HG02884 (cell line): Measurements from ENCODE around the gene RGL1.
A peak's percentile ranks its signal among the peaks of the same experiment; 100 is the strongest.

Experiments used
- ATAC-seq: cut with Tn5 transposase; IDR thresholded peaks from one replicate; pipeline ENCODE4 v1.9.1; 2021; ENCODE audit warnings: mild to moderate bottlenecking, moderate library complexity; ENCODE audit not compliant: unreplicated experiment

Gene RGL1

DNA sequence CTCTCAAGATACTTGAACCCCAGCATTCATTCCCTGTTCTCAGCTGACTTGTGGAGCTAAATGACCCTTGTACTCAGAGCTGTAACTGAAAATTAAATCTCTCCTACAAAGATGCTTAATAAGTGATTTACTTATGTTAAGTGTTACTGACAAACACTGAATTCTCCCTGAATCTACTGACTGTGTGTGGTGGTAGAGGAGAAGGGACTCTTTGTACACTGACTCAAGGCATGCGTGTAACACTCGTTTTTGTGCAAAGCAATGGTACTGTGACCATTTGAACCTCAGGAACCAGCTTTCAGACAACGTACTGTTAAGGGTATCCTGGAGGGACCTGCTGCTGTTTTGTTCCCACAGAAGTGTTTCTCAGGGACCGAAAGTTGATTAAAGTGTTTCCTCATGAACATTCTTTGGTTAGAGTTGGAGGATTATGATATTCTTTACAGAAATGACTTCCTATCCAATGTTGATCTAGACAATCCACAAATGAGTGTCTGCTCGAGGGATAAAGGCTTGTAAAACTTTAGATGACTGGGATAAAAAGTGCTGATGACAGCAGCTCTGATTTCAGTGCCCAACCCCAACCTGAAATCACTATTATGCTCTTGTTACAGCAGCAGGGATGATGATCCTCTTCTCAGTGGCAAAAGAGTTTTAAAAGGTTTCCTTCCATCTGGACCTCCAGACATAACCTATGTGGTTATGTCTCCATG is 12.8 kb downstream of the RGL1 start:
- no peak for ATAC-seq

- no peak for ATAC-seq
These were observed 14.1 kb downstream of the RGL1 start for GRCh38 chr1:183819059-183819458.

DNA sequence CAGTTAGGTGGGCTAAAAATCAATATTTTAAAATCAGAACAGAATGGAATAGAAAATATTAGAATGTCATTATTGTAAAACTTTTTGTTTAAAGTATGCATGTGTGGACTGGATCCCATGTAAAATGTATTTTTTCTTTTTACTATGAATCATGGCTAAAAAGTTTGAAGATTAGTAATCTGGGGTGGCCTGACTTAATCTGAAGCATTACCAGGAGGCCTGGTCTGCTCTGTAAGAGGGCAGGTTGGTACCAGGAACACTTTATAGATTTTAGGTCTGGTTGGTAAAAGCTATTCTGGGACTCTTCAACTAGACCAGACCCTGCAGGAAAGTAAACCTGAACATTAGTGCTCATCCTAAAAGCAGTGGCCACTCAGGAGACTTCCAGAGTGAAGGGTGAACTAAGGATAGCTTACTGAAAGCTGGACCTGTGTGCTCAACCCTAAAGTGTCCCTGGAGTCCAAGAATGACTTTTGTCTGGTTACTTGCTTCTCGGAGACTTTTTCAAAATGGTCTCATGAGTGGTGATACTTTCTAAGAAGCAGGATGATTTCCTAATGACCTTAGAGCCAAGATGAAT is 16.5 kb downstream of the RGL1 start:
- no peak for ATAC-seq

GRCh38 chr1:183821889-183822611 is 17.1 kb downstream of the RGL1 start:
- ATAC-seq = no peak

DNA sequence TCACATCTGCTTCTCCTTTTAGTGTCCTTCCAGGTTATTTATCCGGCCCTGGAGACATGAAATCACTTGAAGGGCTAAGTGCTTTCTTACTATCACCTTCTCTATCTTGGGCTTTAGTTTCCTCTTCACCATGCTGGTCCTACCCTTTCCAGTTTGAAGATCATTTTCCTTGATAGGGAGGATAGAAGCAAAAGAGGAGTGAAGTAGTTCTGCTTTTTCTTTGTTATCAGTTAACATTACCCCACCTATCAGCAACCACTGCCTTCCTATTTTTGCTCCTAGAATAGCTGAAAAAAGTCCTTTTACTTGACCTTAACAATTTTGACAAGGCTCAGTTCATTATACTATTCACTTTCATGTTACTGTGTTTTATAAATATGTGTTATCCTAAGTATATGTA is 19.4 kb downstream of the RGL1 start:
- no peak for ATAC-seq

GRCh38 chr1:183827801-183828200 is 22.9 kb downstream of the RGL1 start:
- no peak for ATAC-seq

DNA sequence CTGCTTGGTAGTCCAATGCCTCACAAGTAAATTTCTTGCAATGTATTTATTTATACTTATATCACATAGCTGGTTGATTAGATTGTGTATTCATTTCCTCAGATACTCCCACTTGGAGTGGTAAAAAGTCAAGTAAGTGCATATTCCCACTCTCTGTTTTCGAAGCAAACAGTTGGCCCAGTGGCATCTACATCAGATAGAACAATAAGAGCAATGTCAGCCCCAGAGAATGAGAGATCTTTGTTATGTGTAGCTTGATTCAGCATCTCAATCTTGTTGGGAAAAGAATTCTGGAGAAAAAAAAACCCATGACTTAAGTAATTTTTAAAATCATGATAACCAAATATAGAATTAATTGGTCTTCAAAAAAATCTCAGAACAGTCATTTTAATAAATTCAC is 25.5 kb downstream of the RGL1 start:
- no peak for ATAC-seq

- ATAC-seq = no peak
These were observed 26.4 kb downstream of the RGL1 start for GRCh38 chr1:183831311-183831710.

DNA sequence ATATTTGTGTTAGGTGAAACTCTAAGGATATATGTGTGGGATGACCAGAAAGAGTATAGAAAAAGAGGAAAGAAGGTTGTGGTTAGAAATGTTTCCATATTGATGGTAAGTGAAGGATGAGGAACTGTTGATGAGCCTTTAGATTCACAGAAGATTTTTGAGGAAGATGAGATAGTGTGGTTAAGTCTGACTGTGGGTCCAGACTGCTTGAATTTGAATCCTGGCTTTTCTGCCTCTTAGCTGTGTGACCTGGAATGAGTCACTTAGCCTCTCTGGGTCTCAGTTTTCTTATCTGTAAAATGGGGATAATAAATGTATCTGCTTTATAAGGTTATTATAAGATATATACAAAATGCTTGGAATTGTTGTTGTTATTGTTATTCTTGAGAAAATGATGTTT is 27.5 kb downstream of the RGL1 start:
- no peak for ATAC-seq

GRCh38 chr1:183834568-183834967 is 29.6 kb downstream of the RGL1 start:
- no peak for ATAC-seq

GRCh38 chr1:183836598-183836997 is 31.7 kb downstream of the RGL1 start:
- no peak for ATAC-seq

- no peak for ATAC-seq
These were observed 32.1 kb downstream of the RGL1 start for GRCh38 chr1:183837062-183837461.

DNA sequence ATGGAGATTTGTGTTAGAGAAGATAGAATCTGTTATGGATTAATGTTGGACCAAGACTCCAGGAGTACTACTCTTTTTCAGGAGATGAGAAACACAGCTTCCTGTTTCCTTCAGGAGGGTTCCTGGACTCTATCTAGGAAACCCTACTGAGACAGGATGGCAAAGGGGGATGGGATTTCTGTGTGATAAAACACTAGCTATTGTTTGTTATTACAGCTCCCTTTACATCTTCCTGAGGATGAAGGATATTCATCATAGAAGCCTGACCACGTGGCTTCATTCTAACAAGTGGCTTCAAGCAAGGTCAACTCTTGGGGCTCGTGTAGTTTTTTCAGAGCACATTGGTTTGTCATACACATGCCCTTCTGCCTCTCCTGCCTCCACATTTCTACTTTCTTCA is 33.3 kb downstream of the RGL1 start:
- ATAC-seq = no peak

- no peak for ATAC-seq
These were observed 35.2 kb downstream of the RGL1 start for GRCh38 chr1:183840140-183840539.

- ATAC-seq = peak; percentile 67
These were observed 36.6 kb downstream of the RGL1 start for GRCh38 chr1:183841550-183841949.

DNA sequence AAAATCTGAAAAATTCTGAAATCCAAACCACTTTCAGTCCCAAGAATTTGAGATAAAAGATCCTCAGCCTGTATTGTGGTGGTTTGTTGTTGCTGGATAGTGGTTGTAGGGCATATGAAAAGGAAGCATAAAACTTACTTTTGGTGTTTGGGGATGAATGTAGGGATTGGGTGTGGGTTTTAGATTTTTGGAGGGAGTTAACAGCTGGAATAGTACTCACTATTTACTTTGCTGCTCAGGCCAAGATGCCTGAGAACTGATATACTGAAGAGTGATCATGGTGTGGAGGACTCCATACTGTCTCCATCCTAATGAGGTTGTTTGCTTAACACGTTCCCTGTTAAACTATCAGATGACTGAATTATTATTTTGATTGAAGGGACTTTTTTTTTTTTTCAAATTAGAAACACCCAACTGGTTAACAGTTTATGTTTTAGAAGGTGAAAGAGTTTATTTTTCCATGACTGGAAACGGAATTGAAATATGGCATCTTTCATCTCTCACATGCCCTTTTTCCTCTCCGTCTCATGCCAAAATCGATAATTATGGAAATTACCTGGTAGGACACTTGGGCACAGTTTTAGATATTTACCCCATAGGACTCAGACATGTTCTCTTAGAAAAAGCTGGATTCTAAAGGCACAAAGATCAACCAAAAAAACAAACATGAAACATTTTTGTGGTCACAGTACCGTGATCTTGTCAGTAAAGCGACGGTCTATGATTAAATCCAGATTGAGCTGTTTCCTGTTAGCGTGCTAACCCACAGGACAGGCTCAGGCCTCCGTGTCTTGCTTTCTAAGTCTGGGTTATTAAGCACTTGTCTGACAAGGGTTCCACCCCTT is 37.3 kb downstream of the RGL1 start:
- ATAC-seq = peak; percentile 83

DNA sequence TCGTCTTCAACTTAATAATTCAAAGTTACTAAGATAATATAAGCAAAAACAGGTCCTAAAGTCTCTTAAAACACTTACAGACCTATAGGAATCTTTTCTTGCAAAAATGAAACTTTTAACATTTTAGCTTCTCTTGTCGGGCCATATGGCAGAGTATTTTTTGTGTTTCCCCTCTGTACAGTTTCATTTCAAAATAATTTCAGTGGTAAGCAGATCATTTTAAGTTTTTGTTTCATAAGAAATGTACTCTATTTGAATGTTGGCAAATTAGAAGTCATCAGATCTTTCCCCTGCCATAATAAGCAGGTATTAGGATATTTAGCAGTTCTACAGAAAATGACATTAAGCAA is 37.9 kb downstream of the RGL1 start:
- ATAC-seq = peak; percentile 34

GRCh38 chr1:183844806-183845205 is 39.9 kb downstream of the RGL1 start:
- ATAC-seq = no peak

- no peak for ATAC-seq
These were observed 40.8 kb downstream of the RGL1 start for GRCh38 chr1:183845681-183846080.

DNA sequence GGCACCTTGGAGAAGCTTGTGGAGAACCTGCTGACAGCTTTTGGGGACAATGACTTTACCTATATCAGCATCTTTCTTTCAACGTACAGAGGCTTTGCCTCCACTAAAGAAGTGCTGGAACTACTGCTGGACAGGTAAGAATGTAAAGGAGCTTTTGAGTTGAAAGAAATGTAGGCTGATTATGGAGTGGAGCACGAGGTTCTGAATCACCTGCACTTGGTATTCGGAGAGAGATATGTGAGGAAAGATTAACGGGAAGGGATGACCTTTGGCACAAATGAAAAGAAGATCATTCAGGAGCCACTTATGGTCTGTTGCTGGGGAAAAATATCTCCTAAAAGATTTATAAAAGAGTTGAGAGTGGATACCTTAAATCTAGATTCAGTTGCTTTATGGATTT is 42.7 kb downstream of the RGL1 start:
- ATAC-seq = no peak

GRCh38 chr1:183850852-183851251 is 45.9 kb downstream of the RGL1 start:
- ATAC-seq = no peak
